Subcutaneous adipose tissue (tissue), 4 donors: ENCODE results near the gene TAF15. TPM values are rescaled to one million over a fixed set of nuclear protein-coding genes. Genes with fewer than 3 reads are reported as not detected.

Source experiments
- CTCF ChIP-seq: fragments of 450-650 bp; IDR thresholded peaks from one replicate; pipeline ENCODE4 v1.5.1; 2016; ENCODE audit warnings: low read depth, mild to moderate bottlenecking, control low read depth, antibody characterized with exemption, moderate library complexity
- total RNA-seq, 4 donors: library from RNA; depleted of rRNA; stranded (reverse); fragments of >200 nt; gene quantifications; one replicate each; pipeline ENCODE4 v1.1.0, GENCODE V29; 2016

Gene TAF15
- 100 to 1,000 TPM in 1 of 4 donors, 10 to 100 TPM in 3; 69.1 to 106 (median 78.7) TPM for total RNA-seq

GRCh38 chr17:35808962-35809854 lies at the start of gene TAF15:
TAF15 (plus strand) TSS chr17:35809484; CDS start chr17:35809570, 86 bp downstream.
- TF ChIP-seq CTCF, result no peak

- TF ChIP-seq CTCF, result no peak
Measured at GRCh38 chr17:35760587-35760986, 48.7 kb upstream of the TAF15 start, which contains the start of gene C17orf50. C17orf50 (plus strand) TSS chr17:35760887; CDS start chr17:35760942, 55 bp downstream.

- no peak for TF ChIP-seq CTCF
Measured at GRCh38 chr17:35761601-35762000, 47.7 kb upstream of the TAF15 start.

- TF ChIP-seq CTCF, result no peak
Measured at GRCh38 chr17:35763767-35764122, 45.5 kb upstream of the TAF15 start.

- no peak for TF ChIP-seq CTCF
Measured at GRCh38 chr17:35764123-35764991, 44.9 kb upstream of the TAF15 start.

- no peak for TF ChIP-seq CTCF
Measured at GRCh38 chr17:35765086-35765710, 44.1 kb upstream of the TAF15 start.
